ENCODE results near the gene LARP4B. TPM values are rescaled to one million over a fixed set of nuclear protein-coding genes. Genes with fewer than 3 reads are reported as not detected.

LARP4B gene
- total RNA-seq, 6 experiments from 2014 or later: 81.5 to 88.1 (median 83.5) TPM

GRCh38 chr10:786633-787474, 144.7 kb downstream of the LARP4B start:
- no peak for DNase-seq
- no peaks in the 10 kb centered on the region for H3K36me3 Mint-ChIP-seq (ENCODE audit: low read depth)
- no peaks in the 10 kb centered on the region for H3K9me3 Mint-ChIP-seq
- H3K27me3 Mint-ChIP-seq (ENCODE audit: insufficient read depth): peaks cover 5% of the 10 kb centered on the region
- peaks cover 7% of the 10 kb centered on the region for H3K4me1 Mint-ChIP-seq (ENCODE audit: low read depth)
- H3K4me3 Mint-ChIP-seq: no peak overlapping the region
- no peak overlapping the region for H3K27ac Mint-ChIP-seq
- TF ChIP-seq CTCF (IDR thresholded peaks at IDR 0.05): no peak

GRCh38 chr10:785861-786214, 145.7 kb downstream of the LARP4B start:
- Mint-ChIP-seq H3K4me1 (ENCODE audit: low read depth) (peaks cover 7% of the 10 kb centered on the region), H3K27me3 (ENCODE audit: insufficient read depth) (peaks cover 5% of the 10 kb centered on the region), H3K36me3 (ENCODE audit: low read depth) (no peaks in the 10 kb centered on the region), H3K4me3 (no peak overlapping the region), H3K9me3 (no peaks in the 10 kb centered on the region), H3K27ac (no peak overlapping the region; the same call in 1 of the 2 replicates)
- TF ChIP-seq CTCF (IDR thresholded peaks at IDR 0.05): no peak
- DNase-seq: no peak

GRCh38 chr10:785089-785860, 146.2 kb downstream of the LARP4B start:
- Mint-ChIP-seq H3K27ac (peak overlapping the region; percentile 69), H3K4me1 (ENCODE audit: low read depth) (peaks cover 7% of the 10 kb centered on the region), H3K9me3 (no peaks in the 10 kb centered on the region), H3K27me3 (ENCODE audit: insufficient read depth) (peaks cover 5% of the 10 kb centered on the region), H3K4me3 (peak overlapping the region; percentile 65), H3K36me3 (ENCODE audit: low read depth) (no peaks in the 10 kb centered on the region)
- TF ChIP-seq CTCF (IDR thresholded peaks at IDR 0.05): peak; percentile 19
- DNase-seq: no peak

GRCh38 chr10:784403-785088, 147.0 kb downstream of the LARP4B start:
- TF ChIP-seq CTCF (IDR thresholded peaks at IDR 0.05): peak; percentile 58
- peaks cover 5% of the 10 kb centered on the region for H3K27me3 Mint-ChIP-seq (ENCODE audit: insufficient read depth)
- peak; percentile 76 for DNase-seq
- H3K4me1 Mint-ChIP-seq (ENCODE audit: low read depth): peaks cover 5% of the 10 kb centered on the region
- peak overlapping the region; percentile 69 for H3K27ac Mint-ChIP-seq
- H3K9me3 Mint-ChIP-seq: no peaks in the 10 kb centered on the region
- no peaks in the 10 kb centered on the region for H3K36me3 Mint-ChIP-seq (ENCODE audit: low read depth)
- H3K4me3 Mint-ChIP-seq: peak overlapping the region; percentile 65

GRCh38 chr10:782751-783648, 148.5 kb downstream of the LARP4B start:
- TF ChIP-seq CTCF (IDR thresholded peaks at IDR 0.05): no peak
- H3K4me3 Mint-ChIP-seq: no peak overlapping the region
- no peaks in the 10 kb centered on the region; the same call in 1 of the 2 replicates for H3K4me1 Mint-ChIP-seq (ENCODE audit: low read depth)
- no peak overlapping the region for H3K27ac Mint-ChIP-seq
- peaks cover 2% of the 10 kb centered on the region for H3K27me3 Mint-ChIP-seq (ENCODE audit: insufficient read depth)
- no peaks in the 10 kb centered on the region for H3K9me3 Mint-ChIP-seq
- no peaks in the 10 kb centered on the region for H3K36me3 Mint-ChIP-seq (ENCODE audit: low read depth)
- no peak for DNase-seq
